Amniotic epithelial cell (primary cell): ENCODE measurements around the gene PIK3R6.
"Not testable (repeated sequence)": the region's sequence is repeated elsewhere in the genome, so short reads cannot be mapped to it uniquely, and the experiment has no call there.

Source experiments
- DNase-seq: peaks from one replicate; pipeline ENCODE4 v3.0.0-alpha.2; 2010; ENCODE audit warnings: low read depth

PIK3R6 gene

GRCh38 chr17:8893621-8894201, 26.2 kb upstream of the PIK3R6 start:
- DNase-seq = no peak

GRCh38 chr17:8893059-8893458, 25.6 kb upstream of the PIK3R6 start:
- DNase-seq = no peak

- DNase-seq = peak; percentile 13
These were observed 24.8 kb upstream of the PIK3R6 start for GRCh38 chr17:8892338-8892690.

- DNase-seq = no peak
These were observed 23.2 kb upstream of the PIK3R6 start for GRCh38 chr17:8890671-8891070.

GRCh38 chr17:8889458-8890210, 22.2 kb upstream of the PIK3R6 start:
- DNase-seq = no peak

GRCh38 chr17:8888704-8889302, 21.3 kb upstream of the PIK3R6 start:
- DNase-seq = no peak

GRCh38 chr17:8887834-8888703, 20.6 kb upstream of the PIK3R6 start:
- no peak for DNase-seq

- DNase-seq = no peak
These were observed 19.8 kb upstream of the PIK3R6 start for GRCh38 chr17:8887301-8887700.

GRCh38 chr17:8885967-8886684, 18.7 kb upstream of the PIK3R6 start:
- DNase-seq = no peak

GRCh38 chr17:8885163-8885966, 17.9 kb upstream of the PIK3R6 start:
- DNase-seq = not testable (repeated sequence)

- no peak for DNase-seq
These were observed 17.0 kb upstream of the PIK3R6 start for GRCh38 chr17:8884336-8884990.

GRCh38 chr17:8883353-8883752, 15.9 kb upstream of the PIK3R6 start:
- DNase-seq = no peak

- DNase-seq = no peak
These were observed 14.1 kb upstream of the PIK3R6 start for GRCh38 chr17:8881606-8882005.

- DNase-seq = no peak
These were observed 13.0 kb upstream of the PIK3R6 start for GRCh38 chr17:8880466-8880865.

- DNase-seq = no peak
These were observed 11.9 kb upstream of the PIK3R6 start for GRCh38 chr17:8879410-8879809.

GRCh38 chr17:8877984-8878383, 10.5 kb upstream of the PIK3R6 start:
- no peak for DNase-seq

GRCh38 chr17:8875957-8876356, 8.5 kb upstream of the PIK3R6 start:
- no peak for DNase-seq

GRCh38 chr17:8875436-8875835, 8.0 kb upstream of the PIK3R6 start:
- DNase-seq = no peak

- DNase-seq = no peak
These were observed 6.6 kb upstream of the PIK3R6 start for GRCh38 chr17:8873801-8874715.
